NCI-H2227 (cell line): ENCODE data around the gene TRPM7.
"Not testable (repeated sequence)": the region's sequence is repeated elsewhere in the genome, so short reads cannot be mapped to it uniquely, and the experiment has no call there.

Source experiments
- DNase-seq: peaks from one replicate; lab custom pipeline; 2025; ENCODE audit not compliant: unreplicated experiment; lab: John Stamatoyannopoulos, UW

The TRPM7 gene

DNA sequence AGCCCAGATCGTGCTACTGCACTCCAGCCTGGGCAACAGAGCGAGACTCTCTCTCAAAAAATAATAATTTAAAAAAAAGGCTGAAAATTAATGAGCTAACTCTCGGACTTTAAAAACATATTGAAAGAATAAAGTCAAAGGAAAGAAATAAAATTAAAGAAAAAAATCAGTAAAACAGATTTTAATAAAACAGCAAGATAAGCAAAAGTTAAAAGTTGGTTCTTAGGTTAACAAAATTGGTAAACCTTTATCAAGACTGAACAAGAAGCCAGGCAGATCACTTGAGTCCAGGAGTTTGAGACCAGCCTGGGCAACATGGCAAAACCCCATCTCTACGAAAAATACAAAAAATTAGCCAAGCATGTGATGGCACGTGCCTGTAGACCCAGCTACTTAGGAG is 20.7 kb downstream of the TRPM7 start:
- DNase-seq, result no peak

DNA sequence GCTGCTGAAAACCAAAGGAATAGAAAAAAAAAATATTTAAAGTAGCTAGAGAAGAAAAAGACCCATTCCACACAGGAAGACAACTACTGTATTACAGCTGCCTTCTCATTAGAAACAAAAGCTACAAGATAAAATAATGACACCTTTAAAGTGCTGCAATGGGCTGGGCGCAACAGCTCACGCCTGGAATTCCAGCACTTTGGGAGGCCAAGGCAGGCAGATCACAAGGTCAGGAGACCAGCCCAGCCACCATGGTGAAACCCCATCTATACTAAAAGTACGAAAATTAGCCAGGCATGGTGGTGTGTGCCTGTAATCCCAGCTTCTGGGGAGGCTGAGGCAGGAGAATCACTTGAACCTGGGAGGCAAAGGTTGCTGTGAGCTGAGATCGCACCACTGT is 31.0 kb downstream of the TRPM7 start:
- no peak for DNase-seq

DNA sequence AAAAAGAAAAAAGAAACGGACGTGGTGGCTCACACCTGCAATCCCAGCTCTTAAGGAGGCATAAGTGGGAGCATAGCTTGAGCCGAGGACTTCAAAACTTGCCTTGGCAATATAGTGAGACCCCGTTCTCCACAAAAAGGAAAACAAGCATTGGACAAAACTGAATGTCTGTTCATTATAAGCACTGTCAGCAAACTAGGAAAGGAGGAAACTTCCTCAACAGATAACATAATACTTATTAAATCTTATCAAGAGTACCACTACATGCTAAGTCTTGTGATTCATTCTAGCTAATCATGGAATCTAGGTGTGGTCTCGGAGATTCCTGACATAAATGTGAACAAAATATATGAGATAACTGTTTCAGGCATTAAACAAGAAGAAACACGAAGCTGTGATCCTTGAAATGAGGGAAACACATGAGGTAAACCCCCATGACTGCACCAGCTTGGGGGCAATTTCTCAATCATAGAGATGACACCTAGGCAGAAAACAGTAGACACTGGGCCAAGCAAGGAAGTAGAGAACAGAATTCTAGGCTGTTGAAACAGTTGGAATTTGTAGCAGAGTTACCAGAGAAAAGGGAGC is 33.3 kb downstream of the TRPM7 start:
- no peak for DNase-seq

DNA sequence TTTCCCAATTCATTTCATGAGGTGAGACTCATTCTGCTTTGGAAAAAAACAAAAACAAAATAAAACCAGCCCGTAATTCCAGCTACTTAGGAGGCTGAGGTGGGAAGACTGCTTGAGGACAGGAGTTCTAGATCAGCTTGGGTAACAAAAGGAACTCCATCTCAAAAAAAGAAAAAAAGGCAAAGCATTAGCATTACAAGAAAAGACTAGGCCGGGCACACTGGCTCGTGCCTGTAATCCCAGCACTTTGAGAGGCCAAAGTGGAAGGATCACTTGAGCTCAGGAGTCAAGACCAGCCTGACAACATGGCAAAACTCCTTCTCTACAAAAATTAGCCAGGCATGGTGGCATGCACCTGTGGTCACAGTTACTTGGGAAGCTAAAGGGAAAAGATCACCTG is 33.9 kb downstream of the TRPM7 start:
- no peak for DNase-seq

DNA sequence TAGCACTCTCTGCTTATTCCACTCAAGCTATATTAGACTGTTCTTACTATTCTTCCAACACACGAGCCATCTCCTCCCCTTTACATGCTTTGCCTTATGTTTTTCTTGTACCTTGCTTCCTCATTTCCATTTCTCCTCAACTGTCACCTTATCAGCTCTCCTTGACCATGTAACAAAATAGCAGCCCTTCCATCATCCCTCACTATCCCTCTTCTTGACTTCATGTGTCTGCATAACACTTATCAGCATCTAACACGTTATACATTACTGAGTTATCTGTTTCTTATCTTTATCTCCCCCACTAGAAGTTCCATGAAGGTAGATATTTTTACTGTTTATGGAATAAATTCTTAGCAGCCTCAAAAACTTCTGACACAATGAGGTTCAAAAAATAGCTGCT is 45.3 kb downstream of the TRPM7 start:
- no peak for DNase-seq

DNA sequence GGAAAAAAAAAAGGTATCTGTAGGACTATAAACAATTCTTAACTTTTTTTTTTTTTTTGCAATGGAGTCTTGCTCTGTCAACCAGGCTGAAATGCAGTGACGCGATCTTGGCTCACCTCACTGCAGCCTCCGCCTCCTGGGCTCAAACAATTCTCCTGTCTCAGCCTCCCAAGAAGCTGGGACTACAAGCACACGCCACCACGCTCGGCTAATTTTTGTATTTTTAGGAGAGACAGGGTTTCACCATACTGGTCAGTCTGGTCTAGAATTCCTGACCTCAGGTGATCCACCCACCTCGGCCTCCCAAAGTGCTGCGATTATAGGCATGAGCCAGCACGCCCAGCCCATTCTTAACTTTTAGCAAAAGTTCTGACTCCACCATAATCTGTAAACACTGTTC is 50.5 kb downstream of the TRPM7 start:
- DNase-seq, result no peak

DNA sequence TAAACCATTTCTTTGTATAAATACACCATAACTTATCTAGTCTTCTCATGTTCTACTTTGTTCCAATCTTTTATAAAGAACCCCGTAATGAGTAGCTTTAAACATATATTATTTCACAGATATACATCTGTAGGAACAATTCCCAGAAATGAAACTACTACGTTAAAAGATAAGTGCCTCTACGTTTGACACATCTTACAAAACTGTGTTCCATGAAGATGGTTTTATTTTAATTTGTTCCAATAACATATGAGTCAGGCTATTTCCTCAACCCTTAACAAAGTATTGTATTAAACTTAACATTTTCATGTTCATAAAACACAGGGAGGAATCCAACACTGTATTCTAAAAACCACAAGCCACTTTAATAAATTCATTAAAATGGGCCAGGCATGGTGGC is 52.9 kb downstream of the TRPM7 start:
- DNase-seq, result no peak

DNA sequence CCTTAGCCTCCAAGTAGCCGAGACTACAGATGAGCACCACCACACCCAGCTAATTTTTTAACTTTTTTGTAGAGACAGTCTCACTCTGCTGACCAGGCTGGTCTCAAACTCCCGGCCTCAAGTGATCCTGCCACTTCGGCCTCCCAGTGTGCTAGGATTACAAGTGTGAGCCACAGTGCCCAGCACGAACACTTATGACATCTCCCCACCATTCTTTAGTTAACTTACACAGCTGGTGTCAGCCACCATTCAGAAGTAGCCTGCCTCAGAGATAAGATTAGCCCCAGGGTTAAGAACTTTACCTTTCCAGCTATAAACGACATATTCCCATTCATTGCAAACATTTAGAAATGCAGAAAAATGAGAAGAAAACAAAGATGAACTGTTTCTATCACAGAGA is 58.2 kb downstream of the TRPM7 start:
- no peak for DNase-seq

DNA sequence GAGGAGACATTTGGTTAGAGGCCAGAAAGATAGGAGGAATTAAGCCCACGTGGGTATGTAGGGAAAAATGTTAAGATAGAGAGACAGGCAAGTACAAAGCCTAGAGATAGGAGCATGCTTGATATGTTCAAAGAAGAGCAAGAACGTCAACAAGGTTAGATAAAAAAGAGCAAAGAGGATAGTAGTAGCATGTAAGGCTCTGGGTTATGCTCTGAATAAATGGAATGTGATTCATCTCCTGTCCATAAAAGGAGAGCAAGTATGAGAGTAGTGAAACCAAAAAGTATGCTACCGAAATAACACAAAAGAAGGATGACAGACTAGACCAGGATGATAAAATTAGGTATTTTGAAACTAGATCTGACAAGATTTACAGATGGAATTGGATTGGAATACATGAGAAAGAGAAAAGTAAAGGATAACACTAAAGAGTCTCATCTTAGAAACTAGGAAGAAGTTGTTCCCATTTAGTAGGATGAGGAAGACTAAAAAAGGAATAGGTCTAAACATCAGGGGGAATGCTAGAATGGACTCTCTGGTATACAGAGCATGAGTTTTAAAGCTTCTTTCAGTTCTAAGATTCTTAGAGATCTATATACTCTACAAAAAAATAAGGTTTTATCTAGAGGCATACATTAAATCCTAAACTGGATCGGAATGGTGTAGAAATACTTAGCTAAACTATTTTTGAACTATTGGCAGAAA is 59.1 kb downstream of the TRPM7 start:
- DNase-seq, result no peak

DNA sequence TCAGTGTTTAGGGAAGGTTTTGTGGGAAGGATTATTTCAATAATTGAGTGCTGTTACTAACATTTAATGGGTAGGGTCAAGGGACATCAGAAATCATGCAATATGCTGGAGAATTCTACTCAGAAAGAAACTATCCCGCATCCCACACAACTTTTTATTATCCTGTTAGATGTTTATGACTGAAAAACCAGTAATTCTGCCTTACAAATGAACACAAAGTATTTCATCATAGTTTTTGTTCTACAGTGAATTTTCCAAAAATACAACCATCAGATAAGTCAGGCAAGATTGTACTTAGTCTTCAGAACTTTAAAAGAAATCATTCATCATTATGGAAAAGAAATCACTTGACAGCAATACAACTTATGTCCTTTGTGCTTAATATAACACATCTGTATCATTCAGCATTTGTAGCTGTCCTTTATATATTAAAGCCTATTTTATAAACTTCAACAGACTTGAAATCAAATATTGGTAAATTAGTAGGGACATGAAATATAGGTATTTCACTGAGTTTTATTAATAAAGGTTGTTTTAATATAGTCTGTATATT is 61.9 kb downstream of the TRPM7 start:
- no peak for DNase-seq

DNA sequence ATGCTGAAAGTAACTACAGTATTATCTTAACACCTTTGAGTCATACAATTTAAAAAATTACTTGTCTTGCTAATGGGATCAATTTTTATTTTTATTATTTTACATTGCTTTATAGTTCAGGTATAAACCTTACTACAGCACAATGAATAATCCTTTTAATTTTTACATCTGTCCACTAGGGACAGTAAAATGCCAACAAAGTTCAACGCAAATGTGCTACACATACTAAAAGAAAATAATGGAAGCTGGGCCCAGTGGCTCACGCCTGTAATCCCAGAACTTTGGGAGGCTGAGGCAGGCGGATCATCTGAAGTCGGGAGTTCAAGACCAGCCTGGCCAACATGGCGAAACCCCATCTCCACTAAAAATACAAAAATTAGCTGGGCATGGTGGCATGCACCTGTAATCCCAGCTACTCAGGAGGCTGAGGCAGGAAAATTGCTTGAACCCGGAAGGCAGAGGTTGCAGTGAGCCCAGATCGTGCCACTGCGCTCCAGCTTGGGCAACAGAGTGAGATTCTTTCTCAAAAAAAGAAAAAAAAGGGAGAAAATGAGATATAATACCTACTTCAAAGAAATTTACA is 64.1 kb downstream of the TRPM7 start:
- DNase-seq, result peak; percentile 1

DNA sequence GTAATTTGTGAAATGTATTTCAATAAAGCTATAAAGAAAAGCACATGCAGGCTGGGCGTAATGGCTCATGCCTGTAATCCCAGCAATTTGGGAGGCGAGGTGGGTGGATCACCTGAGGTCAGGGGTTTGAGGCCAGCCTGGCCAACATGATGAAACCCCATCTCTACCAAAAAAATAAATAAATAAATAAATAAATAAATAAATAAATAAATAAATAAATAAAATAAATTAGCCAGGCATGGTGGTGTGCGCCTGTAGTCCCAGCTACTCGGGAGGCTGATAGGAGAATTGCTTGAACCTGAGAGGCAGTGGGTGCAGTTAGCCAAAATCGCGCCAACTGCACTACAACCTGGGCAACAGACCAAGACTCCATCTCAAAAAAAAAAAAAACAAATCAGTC is 69.6 kb downstream of the TRPM7 start:
- DNase-seq, result not testable (repeated sequence)

DNA sequence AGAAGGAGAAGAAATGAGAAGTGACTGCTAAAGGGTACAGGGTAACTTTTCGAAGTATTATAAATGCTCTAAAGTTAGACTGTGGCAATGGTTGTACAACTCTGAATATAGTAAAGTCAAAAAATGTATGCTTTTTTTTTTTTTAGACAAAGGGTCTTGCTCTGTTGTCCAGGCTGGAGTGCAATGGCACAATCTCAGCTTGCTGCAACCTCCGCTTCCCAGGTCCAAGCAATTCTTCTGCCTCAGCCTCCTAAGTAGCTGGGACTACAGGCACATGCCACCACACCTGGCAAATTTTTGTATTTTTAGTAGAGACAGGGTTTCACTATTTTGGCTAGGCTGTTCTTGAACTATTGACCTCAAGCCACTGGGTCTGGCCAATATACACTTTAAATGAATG is 70.0 kb downstream of the TRPM7 start:
- DNase-seq, result not testable (repeated sequence)

DNA sequence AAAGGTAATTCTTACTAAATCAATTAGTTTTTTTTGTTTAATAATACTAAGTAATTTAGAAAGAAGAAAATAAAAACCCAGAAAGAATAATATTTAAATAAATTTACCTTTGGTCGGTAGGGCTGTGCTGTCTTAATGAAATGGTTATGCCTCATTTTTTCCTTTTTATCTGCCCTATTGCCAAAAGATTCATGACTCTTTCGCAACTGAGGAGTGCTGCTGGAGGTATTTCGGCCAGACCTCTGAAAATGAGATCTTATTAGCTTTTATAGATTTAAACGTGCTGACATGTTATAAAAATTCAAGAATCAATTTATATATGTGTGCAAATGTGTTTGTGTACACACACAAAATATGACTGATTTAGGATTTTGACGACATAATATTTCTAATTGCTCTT is 73.0 kb downstream of the TRPM7 start:
- DNase-seq, result no peak

DNA sequence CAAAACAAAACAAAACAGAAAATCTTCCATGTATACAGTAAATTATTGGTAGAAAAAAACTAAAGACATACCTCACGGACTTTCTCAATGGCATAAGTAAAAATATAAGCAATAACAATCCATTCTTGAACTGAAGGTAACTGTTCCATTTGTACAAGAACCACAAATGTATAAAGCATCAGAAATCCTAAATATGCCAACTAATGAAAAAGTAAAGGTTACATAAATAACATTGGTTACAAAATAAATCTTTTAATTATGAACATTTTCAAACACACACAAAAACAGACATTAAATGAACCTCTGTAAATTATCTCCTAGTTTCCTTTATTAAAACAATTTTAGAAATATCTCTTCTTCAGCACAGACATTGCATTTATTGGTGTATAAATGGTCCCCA is 79.5 kb downstream of the TRPM7 start:
- DNase-seq, result no peak

DNA sequence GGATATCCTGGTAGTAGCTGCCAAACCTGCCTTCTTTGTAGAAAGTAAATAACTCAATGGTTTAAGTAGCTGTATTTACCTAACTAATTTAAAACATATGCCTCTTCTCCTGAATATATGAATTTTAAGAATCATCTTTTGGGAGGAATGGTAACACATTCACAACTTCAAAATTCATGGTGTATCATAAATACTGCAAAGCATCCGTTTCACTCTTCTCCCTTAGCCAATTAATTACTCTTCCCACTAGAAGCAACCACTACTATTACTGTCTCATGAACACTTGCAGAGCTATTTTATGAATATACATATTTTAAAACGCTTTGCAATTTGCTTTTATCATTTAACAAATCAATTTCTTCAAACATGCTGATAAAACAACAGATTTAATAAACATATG is 81.1 kb downstream of the TRPM7 start:
- no peak for DNase-seq

DNA sequence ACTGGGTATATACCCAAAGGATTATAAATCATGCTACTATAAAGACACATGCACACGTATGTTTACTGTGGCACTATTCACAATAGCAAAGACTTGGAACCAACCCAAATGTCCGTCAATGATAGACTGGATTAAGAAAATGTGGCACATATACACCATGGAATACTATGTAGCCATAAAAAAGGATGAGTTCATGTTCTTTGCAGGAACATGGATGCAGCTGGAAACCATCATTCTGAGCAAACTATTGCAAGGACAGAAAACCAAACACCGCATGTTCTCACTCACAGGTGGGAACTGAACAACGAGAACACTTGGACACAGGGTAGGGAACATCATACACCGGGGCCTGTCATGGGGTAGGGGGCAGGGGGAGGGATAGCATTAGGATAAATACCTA is 84.6 kb downstream of the TRPM7 start:
- DNase-seq, result not testable (repeated sequence)

DNA sequence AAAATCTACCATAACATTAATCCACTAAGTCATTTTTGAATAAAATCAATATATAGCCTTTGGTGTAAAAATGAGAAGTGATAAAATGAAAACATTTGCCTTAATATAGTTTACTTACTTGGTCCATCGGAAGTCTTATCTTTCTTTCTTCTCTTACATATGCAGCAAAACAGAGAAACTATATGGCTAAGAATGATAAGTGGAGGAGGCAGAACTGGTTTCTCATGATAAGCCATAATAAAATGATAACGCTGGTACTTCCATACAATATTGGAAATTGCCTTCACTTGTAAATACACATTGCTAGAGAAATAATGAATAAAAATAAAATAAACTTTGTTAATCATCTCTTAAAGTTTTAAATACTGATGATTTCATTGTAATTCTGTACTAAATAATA is 92.3 kb downstream of the TRPM7 start:
- DNase-seq, result no peak

DNA sequence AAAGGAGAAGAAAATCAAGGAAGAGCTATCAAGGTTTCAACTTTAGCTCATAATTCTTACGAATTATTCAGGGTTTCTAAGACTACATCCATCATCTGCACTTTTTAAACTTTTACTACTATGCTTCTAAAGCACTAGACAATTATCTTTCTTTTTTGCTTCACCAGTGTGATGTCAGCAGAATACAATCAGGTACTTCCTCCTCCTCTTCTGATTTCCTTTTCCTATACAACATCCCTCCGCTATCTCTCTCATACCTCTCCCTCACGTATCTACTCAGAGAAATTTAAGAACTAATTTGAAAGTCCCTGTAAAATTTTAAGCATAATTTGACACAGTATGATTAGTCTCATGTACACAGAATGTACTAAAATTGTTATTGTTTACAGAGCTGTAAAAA is 92.8 kb downstream of the TRPM7 start:
- DNase-seq, result no peak

DNA sequence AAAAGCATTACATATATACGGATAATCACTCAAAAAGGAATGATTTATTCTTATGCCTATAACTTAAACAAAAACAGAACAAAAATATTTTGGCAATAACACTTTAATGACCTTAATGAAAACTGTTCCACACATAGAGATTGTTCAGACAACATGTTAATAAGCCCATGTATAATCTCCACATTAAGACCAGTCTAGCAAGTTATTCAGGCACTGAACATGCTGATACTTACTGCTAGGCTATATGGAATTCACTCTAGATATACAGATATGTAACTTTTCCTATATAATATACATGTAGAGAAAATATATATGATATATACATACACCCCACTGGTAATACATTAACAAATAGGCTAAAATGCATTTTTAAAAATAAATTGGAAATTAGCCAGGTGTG is 96.3 kb downstream of the TRPM7 start:
- DNase-seq, result no peak

DNA sequence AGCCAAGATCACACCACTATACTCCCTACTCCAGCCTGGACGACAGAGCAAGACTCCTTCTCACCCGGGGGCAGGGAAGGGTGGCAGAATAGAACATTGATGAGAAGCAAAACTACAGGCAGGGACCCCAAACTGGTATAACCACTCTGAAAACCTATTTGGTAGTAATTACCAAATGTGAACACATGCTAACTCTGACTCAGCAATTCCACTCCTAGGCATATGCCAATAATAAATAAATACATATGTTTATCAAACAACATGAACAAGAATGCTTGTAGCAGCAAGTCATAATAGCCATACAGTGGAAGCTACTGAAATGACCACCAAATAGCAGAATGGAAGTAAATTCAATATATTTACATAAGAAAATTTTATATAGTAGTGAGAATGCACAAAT is 109.1 kb downstream of the TRPM7 start:
- DNase-seq, result no peak

DNA sequence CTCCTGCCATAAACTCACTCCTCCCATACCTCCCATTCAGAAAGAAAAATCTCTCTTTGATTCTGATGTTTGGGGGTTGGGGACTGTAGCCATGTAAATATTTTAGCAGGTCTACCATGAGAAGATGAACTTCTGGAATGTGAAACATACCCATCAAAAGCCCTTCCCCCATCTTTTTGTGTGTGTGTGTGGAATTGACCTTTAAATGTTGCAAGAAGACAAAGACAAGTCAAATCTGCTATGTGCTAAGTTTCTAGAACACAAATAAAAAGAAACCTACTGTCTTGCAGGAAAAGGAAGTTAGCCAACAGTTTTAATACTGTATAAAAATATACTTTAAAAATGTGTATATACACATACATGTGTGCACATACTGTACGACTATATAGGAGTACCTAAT is 110.4 kb downstream of the TRPM7 start:
- DNase-seq, result no peak

DNA sequence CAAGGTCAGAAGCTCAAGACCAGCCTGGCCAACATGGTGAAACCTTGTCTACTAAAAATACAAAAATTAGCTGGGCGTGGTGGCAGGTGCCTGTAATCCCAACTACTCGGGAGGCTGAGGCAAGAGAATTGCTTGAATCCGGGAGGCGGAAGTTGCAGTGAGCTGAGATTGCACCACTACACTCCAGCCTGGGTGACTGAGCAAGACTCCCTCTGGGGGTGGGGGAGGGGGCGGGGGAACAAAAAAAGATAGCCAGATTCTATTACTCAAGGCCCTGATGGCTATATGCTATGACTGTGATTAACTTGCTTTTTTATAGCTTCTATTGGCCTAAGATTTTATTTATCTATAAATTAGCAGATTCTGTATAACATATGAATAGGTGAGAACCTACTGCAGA is 112.8 kb downstream of the TRPM7 start:
- not testable (repeated sequence) for DNase-seq
